CMK (cell line): ENCODE data around the gene MOB2.
"Not testable (repeated sequence)": the region's sequence is repeated elsewhere in the genome, so short reads cannot be mapped to it uniquely, and the experiment has no call there.

Experiments
- DNase-seq: peaks from one replicate; pipeline ENCODE4 v3.0.0-alpha.2; 2010; ENCODE audit warnings: low read depth

MOB2 gene

DNA sequence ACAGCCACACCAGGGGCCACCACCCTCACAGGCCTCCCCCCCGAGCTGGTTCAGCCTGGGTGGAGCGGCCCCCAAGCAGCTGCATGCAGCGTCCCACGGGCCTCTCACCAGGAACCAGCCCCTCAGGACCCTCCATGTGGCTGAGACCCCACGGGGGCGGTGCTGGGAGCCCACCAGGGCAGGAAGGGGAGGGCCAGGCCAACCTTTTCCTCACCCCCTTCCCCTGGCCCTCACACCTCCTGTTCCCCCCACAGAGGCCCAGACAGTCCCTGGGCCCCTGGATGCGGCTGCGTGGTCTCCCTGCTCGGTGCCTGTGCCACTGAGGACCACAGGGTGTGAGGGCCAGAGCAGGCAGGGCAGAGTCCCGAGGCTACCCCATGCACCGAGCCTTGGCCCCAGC, 46.5 kb downstream of the MOB2 start:
- DNase-seq: no peak

- DNase-seq: no peak
Observed at GRCh38 chr11:1439341-1439740, 47.2 kb downstream of the MOB2 start.

GRCh38 chr11:1438967-1439330, 47.6 kb downstream of the MOB2 start:
- DNase-seq: no peak

GRCh38 chr11:1438261-1438966, 48.2 kb downstream of the MOB2 start:
- no peak for DNase-seq

- no peak for DNase-seq
Observed at GRCh38 chr11:1437500-1437899, 49.1 kb downstream of the MOB2 start.

DNA sequence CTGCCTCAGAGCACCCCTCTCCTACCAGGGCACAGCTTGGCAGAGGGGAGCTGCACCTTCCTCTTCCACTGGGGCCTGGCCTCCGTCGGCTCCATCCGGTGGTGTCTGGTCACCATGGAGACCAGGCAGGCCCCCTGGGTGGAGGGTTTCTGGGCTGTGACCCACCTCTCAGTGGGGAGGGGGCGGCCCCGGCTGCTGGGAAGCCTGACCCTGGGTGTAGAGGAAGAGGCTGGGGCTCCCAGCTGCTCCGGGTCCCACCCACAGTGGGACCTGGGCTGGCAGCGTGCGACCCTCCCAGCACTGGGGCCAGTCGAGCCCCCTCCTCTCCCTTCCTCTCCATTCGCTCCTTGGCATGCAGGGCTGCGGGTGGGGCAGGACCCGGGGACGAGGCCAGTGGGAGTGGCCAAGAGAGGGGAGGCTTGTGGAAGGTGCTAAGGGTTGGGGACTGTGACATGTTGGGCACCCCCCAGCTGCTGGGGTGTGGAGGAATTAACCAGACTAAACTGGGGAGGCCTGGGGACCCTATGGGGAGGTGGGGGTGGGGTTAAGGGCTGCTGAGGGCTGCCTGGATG, 50.0 kb downstream of the MOB2 start:
- no peak for DNase-seq

- DNase-seq: no peak
Observed at GRCh38 chr11:1435820-1436467, 50.6 kb downstream of the MOB2 start.

DNA sequence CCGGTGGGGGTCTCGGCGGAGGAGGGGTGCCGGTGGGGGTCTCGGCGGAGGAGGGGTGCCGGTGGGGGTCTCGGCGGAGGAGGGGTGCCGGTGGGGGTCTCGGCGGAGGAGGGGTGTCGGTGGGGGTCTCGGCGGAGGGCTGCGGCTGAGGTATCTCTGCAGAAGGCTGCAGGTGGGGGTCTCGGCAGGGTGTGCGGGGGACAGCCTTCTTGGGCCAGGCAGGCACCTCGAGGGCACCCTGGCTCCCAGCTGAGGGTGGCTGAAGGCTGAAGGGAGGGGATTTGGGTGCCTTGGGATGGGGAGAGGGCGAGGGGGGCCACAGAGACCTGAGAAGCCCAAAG, 51.1 kb downstream of the MOB2 start:
- DNase-seq: not testable (repeated sequence)

GRCh38 chr11:1433977-1434640, 52.5 kb downstream of the MOB2 start:
- DNase-seq: no peak

- DNase-seq: no peak
Observed at GRCh38 chr11:1433568-1433967, 53.0 kb downstream of the MOB2 start.

DNA sequence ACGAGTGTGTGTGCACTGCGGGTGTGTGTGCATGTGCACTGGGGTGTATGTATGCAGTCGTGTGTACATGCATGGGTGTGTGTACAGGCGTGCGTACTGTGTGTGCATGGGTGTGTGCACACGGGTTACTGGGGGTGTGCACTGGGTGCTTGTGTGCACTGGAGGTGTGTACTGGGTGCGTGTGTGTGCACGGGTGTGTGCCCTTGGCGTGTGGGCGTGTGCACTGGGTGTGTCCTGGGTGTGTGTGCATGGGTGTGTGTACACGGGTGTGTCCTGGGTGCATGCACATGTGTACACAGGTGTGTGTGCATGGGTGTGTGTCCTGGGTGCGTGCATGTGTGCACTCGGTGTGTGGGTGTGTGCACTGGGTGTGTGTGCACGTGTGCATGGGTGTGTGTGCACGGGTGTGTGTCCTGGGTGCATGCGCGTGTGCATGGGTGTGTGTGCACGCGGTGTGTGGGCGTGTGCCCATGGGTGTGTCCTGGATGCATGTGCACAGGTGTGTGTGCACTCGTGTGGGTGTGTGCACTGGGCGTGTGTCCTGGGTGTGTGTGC, 57.7 kb downstream of the MOB2 start:
- DNase-seq: no peak

DNA sequence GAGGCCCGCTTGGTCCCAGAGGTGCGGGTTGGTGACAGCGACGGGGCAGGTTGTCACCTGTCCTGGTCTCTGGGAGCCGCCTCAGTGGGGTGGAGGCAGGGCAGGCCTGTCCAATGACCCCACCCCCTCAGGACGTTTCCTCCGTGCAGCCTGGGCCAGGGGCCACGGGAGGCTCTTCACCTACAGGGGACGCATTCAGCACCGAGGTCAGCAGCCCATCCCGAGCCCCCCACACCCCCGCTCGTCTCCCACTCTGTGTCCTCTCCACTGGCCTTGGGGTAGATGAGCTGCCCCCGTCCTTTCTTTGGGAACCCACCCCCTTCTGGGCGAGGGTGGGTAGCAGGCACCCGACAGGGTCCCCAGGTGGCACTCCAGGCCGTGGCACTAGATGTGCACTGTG, 61.1 kb downstream of the MOB2 start:
- DNase-seq: no peak

- DNase-seq: no peak
Observed at GRCh38 chr11:1425006-1425405, 61.6 kb downstream of the MOB2 start.

- DNase-seq: not testable (repeated sequence)
Observed at GRCh38 chr11:1423406-1423805, 63.2 kb downstream of the MOB2 start.

- DNase-seq: no peak
Observed at GRCh38 chr11:1422981-1423380, 63.6 kb downstream of the MOB2 start.

DNA sequence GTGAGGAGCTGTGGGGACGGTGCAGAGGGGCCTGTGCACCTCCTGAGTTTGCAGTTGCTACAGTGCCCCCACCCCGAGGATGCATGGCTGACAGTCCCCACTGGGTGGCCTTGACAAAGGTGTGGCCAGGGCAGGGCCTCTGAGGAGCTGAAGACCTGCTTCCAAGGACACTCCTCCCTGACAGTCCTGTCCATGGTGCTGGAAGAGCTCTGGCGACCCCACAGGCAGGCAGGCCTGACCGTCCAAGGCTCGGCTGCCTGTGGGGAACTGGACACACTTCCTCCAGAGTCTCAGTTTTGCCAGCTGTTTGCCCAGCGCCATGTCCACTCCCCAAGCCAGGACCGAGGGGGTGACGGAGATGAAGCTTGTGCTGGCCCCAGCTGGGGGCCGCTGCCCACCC, 64.1 kb downstream of the MOB2 start:
- no peak for DNase-seq

GRCh38 chr11:1421291-1421690, 65.3 kb downstream of the MOB2 start:
- no peak for DNase-seq

GRCh38 chr11:1419811-1420210, 66.8 kb downstream of the MOB2 start:
- DNase-seq: no peak
